ENCODE results near the gene POLR2H. TPM values are rescaled to one million over a fixed set of nuclear protein-coding genes. Genes with fewer than 3 reads are reported as not detected.

POLR2H gene
- total and polyA plus RNA-seq, 2 donors (not counting 1 experiment from before 2014, with no cell fraction given): 60.4 to 106 TPM

GRCh38 chr3:184333190-184333589 lies 28.3 kb upstream of the POLR2H start:
- CTCF ChIA-PET: no interaction called here
- WGBS (ENCODE audit: insufficient coverage): 96% methylated on average over 6 of the region's 6 CpGs
- Histone ChIP-seq H2AFZ (ENCODE audit: insufficient read depth, low read depth, low read length, poor library complexity, severe bottlenecking) (no peak overlapping the region), H3K79me2 (ENCODE audit: control insufficient read depth, insufficient read depth, low read length) (peaks cover 16% of the 10 kb centered on the region), H3K27ac (ENCODE audit: low read length in 2 of 2) (peak overlapping the region in 1 of 2 donors; percentile 93), H3K4me2 (replicated peaks; ENCODE audit: low read depth, low read length, poor library complexity, severe bottlenecking) (no peak overlapping the region), H3K4me3 (ENCODE audit: control extremely low read depth in 1 of 5, extremely low read depth in 1 of 5, insufficient read depth in 1 of 5, low read depth in 2 of 5, low read length in 4 of 5) (no peak overlapping the region), H3K4me1 (ENCODE audit: control insufficient read depth in 2 of 2, insufficient read depth in 2 of 2, low read length in 2 of 2) (peaks cover 14 to 19% of the 10 kb centered on the region in 2 donors), H4K20me1 (ENCODE audit: control insufficient read depth, insufficient read depth, low read length, poor library complexity, severe bottlenecking) (no peaks in the 10 kb centered on the region), H3K27me3 (replicated peaks in 1 of 4; ENCODE audit: control extremely low read depth in 1 of 4, control insufficient read depth in 3 of 4, insufficient read depth in 4 of 4, low read length in 3 of 4) (peaks cover 0 to under 1% (median 0%) of the 10 kb centered on the region in 4 experiments), H3K9ac (ENCODE audit: low read length) (no peak overlapping the region), H3K9me3 (ENCODE audit: control extremely low read depth in 1 of 3, control insufficient read depth in 2 of 3, insufficient read depth in 1 of 3, low read length in 2 of 3) (no peaks in the 10 kb centered on the region), H3K36me3 (replicated peaks in 1 of 2; ENCODE audit: control extremely low read depth in 1 of 2, control insufficient read depth in 1 of 2, extremely low read depth in 1 of 2, insufficient read depth in 2 of 2, low read length in 1 of 2) (peaks cover 1 to 60% of the 10 kb centered on the region in 2 experiments)
- Mint-ChIP-seq H3K4me3 (no peak overlapping the region), H3K4me1 (peaks cover 25% of the 10 kb centered on the region), H3K9me3 (ENCODE audit: insufficient read depth) (no peaks in the 10 kb centered on the region), H3K27me3 (no peaks in the 10 kb centered on the region), H3K27ac (no peak overlapping the region)
- no peak for DNase-seq
- intact Hi-C loops (cut with micrococcal nuclease): no loop called here
- no peak for TF ChIP-seq CTCF (IDR thresholded peaks at IDR 0.05)
- TF ChIP-seq EZH2 (IDR thresholded peaks at IDR 0.05; ENCODE audit: borderline replicate concordance, insufficient read depth, low read depth, low read length, poor library complexity, severe bottlenecking): no peak
- no peak for ATAC-seq (ENCODE audit: low read depth)
- POLR2A ChIA-PET: no interaction called here

- Histone ChIP-seq H3K27me3 (replicated peaks in 1 of 4; ENCODE audit: control extremely low read depth in 1 of 4, control insufficient read depth in 3 of 4, insufficient read depth in 4 of 4, low read length in 3 of 4) (peaks cover 0 to 3% (median 0%) of the 10 kb centered on the region in 4 experiments), H3K9me3 (ENCODE audit: control extremely low read depth in 1 of 3, control insufficient read depth in 2 of 3, insufficient read depth in 1 of 3, low read length in 2 of 3) (no peaks in the 10 kb centered on the region), H3K79me2 (ENCODE audit: control insufficient read depth, insufficient read depth, low read length) (peaks cover 19% of the 10 kb centered on the region), H3K36me3 (replicated peaks in 1 of 2; ENCODE audit: control extremely low read depth in 1 of 2, control insufficient read depth in 1 of 2, extremely low read depth in 1 of 2, insufficient read depth in 2 of 2, low read length in 1 of 2) (peaks cover 1 to 55% of the 10 kb centered on the region in 2 experiments), H3K27ac (ENCODE audit: low read length in 2 of 2) (peak overlapping the region; percentile 16 to 93), H3K9ac (ENCODE audit: low read length) (no peak overlapping the region), H4K20me1 (ENCODE audit: control insufficient read depth, insufficient read depth, low read length, poor library complexity, severe bottlenecking) (no peaks in the 10 kb centered on the region), H2AFZ (ENCODE audit: insufficient read depth, low read depth, low read length, poor library complexity, severe bottlenecking) (no peak overlapping the region), H3K4me1 (ENCODE audit: control insufficient read depth in 2 of 2, insufficient read depth in 2 of 2, low read length in 2 of 2) (peaks cover 14 to 23% of the 10 kb centered on the region in 2 donors), H3K4me2 (replicated peaks; ENCODE audit: low read depth, low read length, poor library complexity, severe bottlenecking) (no peak overlapping the region), H3K4me3 (ENCODE audit: control extremely low read depth in 1 of 5, extremely low read depth in 1 of 5, insufficient read depth in 1 of 5, low read depth in 2 of 5, low read length in 4 of 5) (no peak overlapping the region)
- ChIA-PET POLR2A (no interaction called here), CTCF (no interaction called here)
- peaks cover 27% of the 10 kb centered on the region for H3K4me1 Mint-ChIP-seq
- intact Hi-C loops (cut with micrococcal nuclease): loop anchor here (2.0 kb wide), 1 partner anchor 35 kb away; the partner anchor contains the start of gene PSMD2
- DNase-seq (no peak), ATAC-seq (ENCODE audit: low read depth) (no peak)
- H3K27me3 Mint-ChIP-seq: no peaks in the 10 kb centered on the region
- WGBS (ENCODE audit: insufficient coverage): 92% methylated on average over 3 of the region's 3 CpGs
- no peaks in the 10 kb centered on the region for H3K9me3 Mint-ChIP-seq (ENCODE audit: insufficient read depth)
- H3K4me3 Mint-ChIP-seq: no peak overlapping the region
- TF ChIP-seq CTCF (IDR thresholded peaks at IDR 0.05): no peak
- no peak for TF ChIP-seq EZH2 (IDR thresholded peaks at IDR 0.05; ENCODE audit: borderline replicate concordance, insufficient read depth, low read depth, low read length, poor library complexity, severe bottlenecking)
- peak overlapping the region; percentile 39 for H3K27ac Mint-ChIP-seq
These were observed 27.8 kb upstream of the POLR2H start for GRCh38 chr3:184333700-184334099.
